Brain pericyte (primary cell): ENCODE measurements around the gene POU2AF2.
"Not testable (repeated sequence)": the region's sequence is repeated elsewhere in the genome, so short reads cannot be mapped to it uniquely, and the experiment has no call there.

ENCODE experiments used
- DNase-seq: peaks from one replicate; pipeline ENCODE4 v3.0.0-alpha.2; 2012; ENCODE audit warnings: low read depth, low spot score

The POU2AF2 gene

DNA sequence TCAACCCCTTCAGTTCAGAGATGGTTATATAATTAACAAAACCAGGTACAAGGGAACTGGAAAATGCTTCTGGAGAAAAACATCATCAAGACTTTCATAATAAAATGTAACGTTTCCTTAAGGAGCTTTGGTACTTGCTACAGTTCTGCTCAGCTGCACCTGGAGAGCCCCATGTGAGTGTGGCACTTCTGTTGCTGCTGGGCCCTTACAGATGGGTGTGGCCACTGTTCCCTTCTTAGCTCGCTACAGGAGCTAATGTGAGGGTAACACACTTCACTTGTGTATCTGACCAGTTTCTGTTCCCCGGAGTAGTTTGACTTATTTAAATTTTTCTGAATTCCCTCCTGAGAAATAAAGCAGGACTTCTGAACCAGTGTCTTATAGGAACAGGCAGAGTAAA lies 56.8 kb downstream of the POU2AF2 start:
- DNase-seq = no peak

DNA sequence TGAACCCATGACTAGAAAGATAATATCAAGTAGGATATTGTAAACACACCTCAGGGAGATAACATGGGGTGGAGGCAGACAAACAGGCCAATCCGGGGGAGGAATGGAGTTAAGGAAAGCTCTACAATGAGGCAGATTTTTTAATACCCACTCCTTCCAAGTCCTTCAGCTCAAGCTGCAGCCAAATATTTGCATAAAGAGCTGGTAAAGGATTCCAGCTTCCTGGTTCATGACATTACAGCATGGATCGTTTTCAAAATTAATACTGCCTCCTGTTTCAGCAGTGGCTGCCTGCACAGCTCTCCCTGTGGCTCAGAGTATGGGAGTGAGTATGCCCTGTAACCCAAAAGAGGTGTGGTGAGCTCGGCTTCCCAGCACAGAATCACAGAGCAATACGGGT lies 57.9 kb downstream of the POU2AF2 start:
- no peak for DNase-seq

DNA sequence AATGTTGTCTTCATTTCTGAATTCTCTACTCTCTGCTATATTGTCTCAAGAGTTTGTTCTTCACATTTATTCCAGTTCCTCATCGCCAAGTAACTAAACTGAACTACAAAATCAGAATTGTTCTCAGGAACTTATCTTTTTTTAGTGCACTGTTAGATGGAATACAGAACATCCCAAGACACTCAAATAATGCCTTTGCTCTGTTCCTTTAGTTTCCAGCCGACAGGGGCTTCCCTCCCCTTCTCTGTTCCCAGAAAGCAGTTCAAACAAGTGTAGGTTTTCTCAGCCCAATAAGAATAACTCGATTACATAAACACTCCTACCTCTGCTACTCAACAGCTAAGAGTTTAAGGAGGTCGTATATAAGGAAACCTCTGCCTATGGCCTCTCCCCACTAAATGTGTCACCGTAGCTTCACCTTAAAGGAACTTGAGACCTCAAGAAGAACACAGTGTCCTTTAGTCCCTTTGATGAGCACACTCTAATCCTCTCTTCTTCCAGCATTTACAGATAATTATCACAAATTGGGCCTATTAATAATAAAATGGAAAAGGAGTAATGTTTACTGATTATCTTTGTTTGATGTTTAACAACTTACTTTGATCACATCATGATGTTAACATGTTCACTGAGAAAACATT lies 59.8 kb downstream of the POU2AF2 start:
- DNase-seq = no peak

DNA sequence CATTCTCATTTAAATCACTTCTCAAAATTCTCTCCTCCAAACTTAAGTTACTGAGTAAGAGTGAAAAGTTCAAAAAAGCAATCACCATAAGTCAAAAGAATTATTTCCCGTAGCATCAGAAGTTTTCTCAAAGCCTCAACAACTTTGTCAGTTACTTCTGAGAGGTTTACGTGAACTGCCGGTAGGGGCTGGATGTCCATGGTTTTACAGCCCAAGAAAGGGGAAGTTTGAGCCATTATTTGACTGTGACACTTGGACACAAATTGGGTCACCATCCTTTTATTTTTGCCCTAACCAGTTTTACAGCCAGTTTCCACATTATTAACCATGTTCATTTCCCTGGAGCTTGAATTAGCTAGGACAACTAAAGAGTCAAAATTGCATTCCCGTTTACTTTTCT lies 60.4 kb downstream of the POU2AF2 start:
- DNase-seq = no peak

DNA sequence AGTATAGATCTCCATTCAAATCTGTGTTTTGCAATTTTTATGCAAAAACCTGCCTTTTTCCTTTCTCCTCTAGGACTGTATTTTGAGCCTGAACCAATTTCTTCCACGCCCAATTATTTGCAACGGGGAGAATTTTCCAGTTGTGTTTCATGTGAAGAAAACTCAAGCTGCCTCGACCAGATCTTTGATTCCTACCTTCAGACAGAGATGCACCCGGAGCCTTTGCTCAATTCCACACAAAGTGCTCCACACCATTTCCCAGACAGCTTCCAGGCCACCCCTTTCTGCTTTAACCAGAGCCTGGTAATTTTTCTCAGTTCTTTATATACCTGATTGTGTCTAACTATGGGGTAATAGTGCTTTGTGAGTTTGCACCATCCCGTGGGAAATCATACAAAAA lies 60.8 kb downstream of the POU2AF2 start:
- DNase-seq = no peak

GRCh38 chr11:111307472-111308108 lies 62.1 kb downstream of the POU2AF2 start:
- no peak for DNase-seq

DNA sequence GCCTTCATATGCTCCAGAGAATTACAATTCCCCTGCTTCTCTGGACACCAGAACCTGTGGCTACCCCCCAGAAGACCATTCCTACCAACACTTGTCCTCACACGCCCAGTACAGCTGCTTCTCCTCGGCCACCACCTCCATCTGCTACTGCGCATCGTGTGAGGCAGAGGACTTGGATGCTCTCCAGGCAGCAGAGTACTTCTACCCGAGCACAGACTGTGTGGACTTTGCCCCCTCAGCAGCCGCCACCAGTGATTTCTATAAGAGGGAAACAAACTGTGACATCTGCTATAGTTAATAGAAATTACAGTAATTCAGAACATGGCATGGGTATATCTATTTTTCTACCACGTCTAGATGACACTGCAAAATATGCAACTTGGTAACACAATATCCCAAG lies 62.6 kb downstream of the POU2AF2 start:
- no peak for DNase-seq

GRCh38 chr11:111309215-111309915 lies 63.8 kb downstream of the POU2AF2 start:
- DNase-seq = no peak

DNA sequence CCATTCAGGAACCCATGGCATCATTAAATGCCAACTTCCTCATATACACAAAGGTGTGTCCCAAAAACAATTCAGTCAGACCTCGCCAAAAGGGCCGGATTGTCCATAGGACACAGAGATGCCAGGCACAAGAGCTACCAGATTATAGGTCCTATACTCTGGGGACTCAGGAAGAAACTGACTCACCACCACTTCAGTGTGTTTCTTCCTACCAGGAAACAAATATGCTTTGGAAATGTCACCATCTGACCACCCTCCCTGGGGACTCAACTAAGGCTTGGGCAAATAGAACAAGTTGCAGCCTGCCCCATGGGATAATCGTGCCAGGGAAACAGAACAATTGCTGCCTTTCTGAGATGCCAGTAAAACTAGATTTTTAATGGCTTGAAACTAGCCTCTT lies 64.6 kb downstream of the POU2AF2 start:
- no peak for DNase-seq

GRCh38 chr11:111310723-111311122 lies 65.2 kb downstream of the POU2AF2 start:
- DNase-seq = no peak

GRCh38 chr11:111312076-111312475 lies 66.6 kb downstream of the POU2AF2 start:
- no peak for DNase-seq

DNA sequence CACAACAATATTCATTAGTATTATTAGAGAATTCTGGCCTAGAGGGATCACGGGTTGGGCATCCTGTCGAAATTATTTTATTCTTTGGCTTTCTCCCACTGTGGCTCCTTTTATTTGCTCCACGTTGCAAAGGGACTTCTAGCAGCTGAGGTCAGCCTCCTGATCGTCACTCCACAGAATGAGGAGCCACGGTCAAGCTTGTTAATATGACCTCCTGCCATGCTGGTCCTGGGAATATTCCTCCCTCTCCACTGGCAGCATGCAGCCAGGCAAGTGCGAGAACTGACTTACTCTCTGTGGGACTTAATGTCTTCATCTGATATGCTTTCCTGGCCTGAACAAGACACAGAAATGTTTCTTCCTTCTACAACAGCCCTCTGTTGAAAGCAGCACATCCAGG lies 73.8 kb downstream of the POU2AF2 start:
- no peak for DNase-seq

- not testable (repeated sequence) for DNase-seq
Measured at GRCh38 chr11:111320199-111320598, 74.7 kb downstream of the POU2AF2 start.

DNA sequence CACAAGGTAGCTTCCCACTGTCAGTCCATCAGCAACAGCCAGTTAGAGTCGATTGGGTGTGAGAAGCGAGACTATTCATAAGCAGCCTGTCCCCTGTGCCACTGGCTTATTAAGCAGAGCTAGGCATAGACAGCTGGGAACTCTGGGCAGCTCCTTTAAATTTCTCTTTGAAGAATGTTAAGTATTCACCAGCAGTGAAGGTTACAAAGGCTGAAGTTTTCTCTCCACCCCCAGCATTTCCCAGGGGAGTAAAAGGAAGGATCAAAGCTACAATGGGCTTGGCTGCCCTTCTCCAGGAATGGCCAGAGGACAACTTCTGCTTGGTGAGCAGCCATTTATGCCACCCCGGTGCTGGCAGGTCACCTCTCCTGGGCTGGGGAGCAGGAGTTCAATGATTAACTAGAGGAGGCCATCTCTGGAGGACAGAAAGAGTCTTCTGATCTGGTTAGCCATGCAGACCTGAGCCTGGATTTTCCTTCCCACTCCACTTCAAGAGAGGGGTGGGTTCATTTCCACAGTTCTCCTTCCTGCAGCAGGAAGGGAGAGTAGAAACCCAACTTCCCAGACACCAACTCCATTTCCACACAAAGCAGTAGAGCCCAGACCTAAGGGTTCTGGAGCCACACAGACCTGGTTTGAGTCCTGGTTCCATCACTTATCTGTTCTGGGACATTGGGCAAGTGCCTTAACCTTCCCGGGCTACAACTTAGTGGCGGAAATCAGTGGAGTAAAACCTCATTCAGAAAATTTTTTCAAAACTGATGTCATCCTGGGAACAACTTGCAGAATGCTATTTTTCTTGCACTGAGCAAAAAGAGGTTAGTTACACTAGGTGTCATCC lies 75.4 kb downstream of the POU2AF2 start:
- no peak for DNase-seq

DNA sequence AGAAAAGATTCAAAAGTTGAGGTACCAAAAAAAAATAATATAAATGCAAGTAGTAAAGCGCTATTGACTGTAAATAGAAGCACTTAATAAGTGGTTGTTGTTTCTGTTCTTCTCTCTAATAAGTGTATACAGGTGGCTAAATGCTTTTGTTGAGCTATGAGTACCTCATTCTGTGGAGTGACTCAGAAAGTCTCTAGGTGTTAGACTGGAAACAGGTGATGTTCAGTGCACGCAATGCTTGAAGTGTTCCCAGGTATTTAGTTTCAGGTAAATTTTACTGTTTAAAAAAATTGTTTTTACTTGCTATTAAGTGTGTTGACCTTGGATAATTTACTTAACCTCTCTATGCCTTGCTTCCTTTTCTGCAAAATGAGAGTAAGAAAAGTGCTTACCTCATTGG lies 77.0 kb downstream of the POU2AF2 start:
- no peak for DNase-seq

GRCh38 chr11:111324277-111324720 lies 78.8 kb downstream of the POU2AF2 start:
- no peak for DNase-seq

DNA sequence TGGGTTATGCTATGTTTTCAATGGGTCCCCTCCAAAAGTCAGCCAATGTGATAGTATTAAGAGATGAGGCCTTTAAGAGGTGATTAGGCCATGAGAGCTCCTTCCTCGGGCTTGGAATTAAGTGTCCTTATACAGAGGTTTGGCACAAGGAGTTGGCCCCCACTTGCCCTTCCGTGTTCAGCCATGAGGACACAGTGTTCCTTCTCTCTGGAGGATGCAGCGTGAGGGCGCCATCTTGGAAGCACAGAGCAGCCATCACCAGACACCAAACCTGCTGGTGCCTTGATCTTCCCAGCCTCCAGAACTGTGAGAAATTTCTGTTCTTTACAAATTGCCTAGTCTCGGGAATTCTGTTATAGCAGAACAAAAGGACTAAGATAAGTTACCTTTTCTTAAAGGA lies 79.7 kb downstream of the POU2AF2 start:
- no peak for DNase-seq

DNA sequence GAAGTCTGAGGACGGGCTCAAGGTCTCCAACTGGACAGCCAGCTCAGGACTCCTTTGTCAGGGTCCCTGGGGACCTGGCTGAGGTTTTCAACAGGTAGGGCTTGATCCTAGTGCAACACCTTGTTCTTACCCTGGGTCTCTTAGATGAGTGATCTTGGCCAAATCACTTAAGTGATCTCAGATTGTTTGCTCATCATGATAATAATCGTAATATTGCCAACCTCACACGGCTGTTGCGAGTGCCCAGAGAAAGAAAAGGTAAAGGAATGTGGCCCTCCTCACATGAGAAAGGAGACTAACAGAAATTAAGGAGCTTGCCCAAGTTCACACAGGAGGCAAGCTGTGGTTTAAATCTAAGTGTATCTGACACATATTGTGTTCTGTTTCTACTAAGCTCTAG lies 81.3 kb downstream of the POU2AF2 start:
- no peak for DNase-seq

DNA sequence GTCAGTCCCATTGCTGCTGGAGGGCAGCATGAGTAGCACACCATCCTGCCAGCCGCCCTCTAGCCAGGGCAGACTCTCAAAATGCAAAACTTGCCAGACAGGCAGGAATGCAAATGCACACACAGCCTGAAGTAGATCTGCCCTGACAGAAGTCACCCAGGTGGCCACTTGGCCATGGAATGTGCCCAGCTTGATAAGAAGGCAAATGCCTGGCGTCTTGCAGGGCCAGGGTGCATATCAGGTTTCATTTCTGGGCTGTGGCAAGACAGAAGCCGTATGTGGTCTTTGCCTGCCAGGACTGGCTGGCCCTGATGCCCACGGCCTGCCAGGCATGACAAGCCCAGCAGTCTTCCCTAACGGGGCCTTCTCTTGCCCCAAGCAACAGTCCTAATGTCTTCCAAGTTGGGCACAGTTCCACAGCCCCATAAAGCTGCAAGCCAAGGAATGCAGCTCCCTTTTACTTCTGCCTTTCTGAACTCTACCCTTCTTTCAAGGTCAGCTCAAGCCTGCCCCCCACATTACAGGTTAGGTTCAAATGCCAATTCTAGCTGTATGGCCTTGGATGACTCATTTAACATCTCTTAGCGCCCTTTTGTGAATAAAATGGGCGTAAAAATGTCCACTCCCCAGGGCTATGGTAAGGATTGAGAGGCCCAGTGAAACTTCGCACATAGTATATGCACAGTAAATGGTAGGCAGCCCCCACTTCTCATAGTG lies 82.5 kb downstream of the POU2AF2 start:
- DNase-seq = no peak

- no peak for DNase-seq
Measured at GRCh38 chr11:111329306-111330204, 84.0 kb downstream of the POU2AF2 start.
